WERI-Rb-1 (cell line): ENCODE results near the gene DHDDS.

Experiments
- DNase-seq: peaks from one replicate; pipeline ENCODE4 v3.0.0-alpha.2; 2020
- H3K27ac ChIP-seq: fragments of 250-450 bp; sonication (Bioruptor Pico); 2 replicates; pipeline ENCODE4 v1.5.1; 2020; ENCODE audit warnings: mild to moderate bottlenecking, moderate library complexity
- H3K27me3 ChIP-seq: fragments of 250-450 bp; sonication (Bioruptor Pico); 2 replicates; pipeline ENCODE4 v1.5.1; 2021; ENCODE audit warnings: mild to moderate bottlenecking, low read depth, moderate library complexity; ENCODE audit not compliant: insufficient read depth, severe bottlenecking
- H3K36me3 ChIP-seq: fragments of 250-450 bp; sonication (Bioruptor Pico); 2 replicates; pipeline ENCODE4 v1.5.1; 2020; ENCODE audit warnings: mild to moderate bottlenecking, moderate library complexity
- H3K4me3 ChIP-seq: 2 replicates; pipeline ENCODE4 v1.5.1; 2011; ENCODE audit warnings: low read depth, mild to moderate bottlenecking, control low read depth, low read length
- H3K9me3 ChIP-seq: fragments of 250-450 bp; sonication (Bioruptor Pico); 2 replicates; pipeline ENCODE4 v1.5.1; 2021; ENCODE audit warnings: mild to moderate bottlenecking, moderate library complexity; ENCODE audit not compliant: severe bottlenecking
- CTCF ChIP-seq: IDR thresholded peaks from 2 replicates; pipeline ENCODE4 v1.5.1; 2011; ENCODE audit warnings: low read depth, mild to moderate bottlenecking, control low read depth, inconsistent platforms, low read length

DHDDS gene

GRCh38 chr1:26419494-26419893 lies 12.6 kb upstream of the DHDDS start:
- Histone ChIP-seq H3K27ac (peak overlapping the region; percentile 19), H3K36me3 (no peaks in the 10 kb centered on the region), H3K9me3 (no peaks in the 10 kb centered on the region), H3K4me3 (no peak overlapping the region), H3K27me3 (no peaks in the 10 kb centered on the region)
- no peak for TF ChIP-seq CTCF
- no peak for DNase-seq

- Histone ChIP-seq H3K27ac (no peak overlapping the region), H3K9me3 (peaks cover 4% of the 10 kb centered on the region), H3K4me3 (no peak overlapping the region), H3K27me3 (no peaks in the 10 kb centered on the region), H3K36me3 (peaks cover 16% of the 10 kb centered on the region)
- no peak for DNase-seq
- TF ChIP-seq CTCF = no peak
These were observed 2.4 kb upstream of the DHDDS start for GRCh38 chr1:26429721-26430120.

- Histone ChIP-seq H3K9me3 (peaks cover 4% of the 10 kb centered on the region), H3K27ac (peak overlapping the region; percentile 94), H3K4me3 (peak overlapping the region; percentile 95), H3K27me3 (no peaks in the 10 kb centered on the region), H3K36me3 (peaks cover 43% of the 10 kb centered on the region)
- no peak for TF ChIP-seq CTCF
- DNase-seq = no peak
These were observed 672 bp downstream of the DHDDS start for GRCh38 chr1:26432793-26433192.

GRCh38 chr1:26434161-26434752 lies 2.1 kb downstream of the DHDDS start:
- Histone ChIP-seq H3K4me3 (peak overlapping the region; percentile 95), H3K27ac (peak overlapping the region; percentile 94), H3K9me3 (peaks cover 4% of the 10 kb centered on the region), H3K36me3 (peaks cover 58% of the 10 kb centered on the region), H3K27me3 (no peaks in the 10 kb centered on the region)
- no peak for DNase-seq
- no peak for TF ChIP-seq CTCF

- Histone ChIP-seq H3K4me3 (no peak overlapping the region), H3K36me3 (peaks cover 95% of the 10 kb centered on the region), H3K27me3 (no peaks in the 10 kb centered on the region), H3K27ac (peak overlapping the region; percentile 94), H3K9me3 (no peaks in the 10 kb centered on the region)
- no peak for TF ChIP-seq CTCF
- no peak for DNase-seq
These were observed 5.9 kb downstream of the DHDDS start for GRCh38 chr1:26438041-26438440.

- Histone ChIP-seq H3K27me3 (no peaks in the 10 kb centered on the region), H3K27ac (no peak overlapping the region; the same call in 1 of the 2 replicates), H3K4me3 (no peak overlapping the region), H3K9me3 (no peaks in the 10 kb centered on the region), H3K36me3 (peaks cover 96% of the 10 kb centered on the region)
- TF ChIP-seq CTCF = no peak
- no peak for DNase-seq
These were observed 8.1 kb downstream of the DHDDS start for GRCh38 chr1:26440259-26440658.
